ENCODE results near the gene EIF1AD.
"Not testable (repeated sequence)": the region's sequence is repeated elsewhere in the genome, so short reads cannot be mapped to it uniquely, and the experiment has no call there.

EIF1AD gene, protein sequence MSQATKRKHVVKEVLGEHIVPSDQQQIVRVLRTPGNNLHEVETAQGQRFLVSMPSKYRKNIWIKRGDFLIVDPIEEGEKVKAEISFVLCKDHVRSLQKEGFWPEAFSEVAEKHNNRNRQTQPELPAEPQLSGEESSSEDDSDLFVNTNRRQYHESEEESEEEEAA

DNA sequence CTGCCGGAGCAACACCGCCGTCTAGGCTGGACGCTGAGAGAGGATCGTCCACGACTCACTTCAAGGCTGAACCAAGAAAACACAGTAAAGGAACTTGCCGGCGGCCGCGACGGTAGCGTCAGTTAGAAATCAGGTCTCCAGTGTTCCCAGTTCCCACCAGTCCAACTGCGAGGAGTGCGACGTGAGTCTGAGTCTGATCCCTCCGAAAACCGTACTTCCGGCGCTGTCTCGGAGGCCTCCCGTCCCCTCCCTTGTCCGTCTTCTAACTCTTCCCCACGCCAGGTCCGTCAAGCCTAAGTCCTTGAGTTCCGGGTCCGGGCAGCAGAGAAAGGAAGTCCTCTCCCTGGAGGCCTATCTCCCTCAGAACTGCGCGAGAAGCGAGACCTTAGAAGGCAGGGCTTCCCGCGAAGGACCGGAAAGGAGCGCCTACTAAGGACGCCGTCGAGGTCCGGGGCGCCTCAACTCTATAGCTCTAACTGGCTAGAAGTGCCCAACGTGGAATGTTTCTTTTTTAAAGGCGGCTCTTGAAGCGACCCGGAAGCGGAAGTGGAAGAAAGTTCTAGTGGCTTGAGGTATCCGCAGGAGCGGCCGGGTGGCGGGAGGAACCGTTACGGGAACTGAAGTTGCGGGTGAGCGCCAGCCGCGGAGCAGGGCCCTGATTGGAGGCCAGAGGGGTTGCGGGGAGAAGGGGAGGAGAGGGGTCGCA is at the start of gene EIF1AD, which contains the start of gene BANF1:
TSS of gene EIF1AD (minus strand) at position 216 of the 706 bp plus-strand sequence. CDS start 1,768 bp downstream, outside the sequence.
TSS of gene BANF1 (plus strand) at position 562 of the 706 bp plus-strand sequence. CDS start 748 bp downstream, outside the sequence.
- DNase-seq, result peak; percentile 84

DNA sequence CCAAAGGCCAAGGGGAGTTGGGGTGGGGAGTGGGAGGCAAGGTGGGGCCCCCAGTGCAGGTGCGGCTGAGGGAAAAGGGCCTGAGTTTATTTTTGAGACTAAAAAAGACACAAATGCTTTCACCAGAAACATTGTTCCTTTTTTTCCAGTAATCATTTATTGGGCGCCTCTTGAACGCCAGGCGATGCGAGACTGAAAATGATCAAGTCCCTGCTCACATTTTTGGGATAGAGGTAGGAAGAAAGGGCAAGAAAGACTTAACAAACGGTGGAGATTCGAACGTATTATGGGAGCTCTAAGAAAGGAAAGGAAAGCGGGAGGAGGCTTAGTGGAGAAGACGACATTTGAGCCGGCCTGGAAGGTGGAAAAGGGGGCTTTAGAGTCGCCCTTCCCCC is 49.4 kb upstream of the EIF1AD start:
- no peak for DNase-seq

DNA sequence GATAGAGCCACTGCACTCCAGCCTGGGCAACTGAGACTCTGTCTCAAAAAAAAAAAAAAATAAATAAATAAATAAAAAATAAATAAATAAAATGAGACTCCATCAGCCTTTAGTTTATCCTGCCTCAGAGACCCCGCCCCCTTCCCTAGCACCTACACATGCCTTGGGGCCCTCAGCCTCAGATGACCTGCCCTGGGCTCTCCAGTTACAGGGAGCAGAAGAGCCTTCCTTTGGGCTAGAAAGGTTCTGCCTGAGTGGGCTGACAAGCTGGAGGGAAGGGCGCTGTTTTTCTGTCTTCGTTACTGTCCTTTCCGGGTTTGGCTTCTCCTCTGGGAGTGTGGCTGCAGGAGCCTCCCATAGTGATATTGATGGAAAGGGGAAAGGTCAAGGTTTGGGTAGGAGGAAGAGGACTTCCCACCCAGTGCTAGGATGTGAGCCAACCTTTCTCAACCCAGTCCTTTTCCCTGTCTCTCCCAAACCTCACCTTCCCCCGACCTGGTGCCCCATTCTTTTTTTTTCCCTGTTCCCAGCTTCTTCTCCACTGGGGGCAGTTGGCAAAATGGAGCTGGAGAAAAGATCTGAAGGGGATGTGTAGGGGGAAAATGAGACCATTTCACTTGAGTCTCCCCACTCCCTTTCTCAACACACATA is 48.7 kb upstream of the EIF1AD start:
- DNase-seq, result no peak

DNA sequence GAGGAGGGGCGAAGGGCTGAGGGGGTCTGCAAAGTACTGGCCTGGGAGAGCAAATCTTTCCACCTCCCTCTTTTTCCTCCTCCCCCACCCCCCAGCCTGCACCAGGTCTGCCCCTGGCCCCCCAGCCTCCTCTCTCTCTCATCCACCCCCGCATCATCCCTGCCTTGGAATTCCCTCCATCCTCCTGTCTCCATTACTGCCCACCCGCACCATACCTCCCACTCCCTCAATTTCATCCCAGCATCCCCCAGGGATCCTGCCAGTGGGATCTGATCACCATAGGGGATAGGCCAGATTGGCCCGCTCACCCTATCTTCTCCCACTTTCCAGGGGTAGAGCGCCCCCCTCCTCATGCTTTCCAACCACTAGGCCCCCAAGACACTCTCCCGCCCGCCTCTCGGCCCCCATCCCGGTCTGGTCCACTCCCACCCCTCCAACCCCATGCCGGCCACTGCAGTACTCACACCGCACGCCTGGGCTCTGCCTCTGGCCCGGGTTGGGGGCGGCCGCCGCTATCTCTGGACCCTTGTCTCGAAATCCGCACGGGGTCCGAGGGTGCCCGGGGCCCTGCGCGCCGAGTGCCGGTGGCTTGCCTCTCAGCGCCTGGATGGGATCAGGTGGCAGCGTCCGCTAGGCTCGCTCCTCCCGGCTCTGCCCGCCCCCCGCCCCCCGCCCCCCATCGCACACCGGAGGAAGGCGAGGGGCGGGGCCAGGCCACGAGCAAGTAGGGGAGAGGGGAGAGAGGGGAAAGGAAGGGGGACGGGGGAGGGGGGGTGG is 46.8 kb upstream of the EIF1AD start, which contains the start of gene GAL3ST3:
TSS of gene GAL3ST3 (minus strand) at position 615 of the 777 bp plus-strand sequence. CDS start 3,746 bp downstream, outside the sequence.
- peak; percentile 11 for DNase-seq

DNA sequence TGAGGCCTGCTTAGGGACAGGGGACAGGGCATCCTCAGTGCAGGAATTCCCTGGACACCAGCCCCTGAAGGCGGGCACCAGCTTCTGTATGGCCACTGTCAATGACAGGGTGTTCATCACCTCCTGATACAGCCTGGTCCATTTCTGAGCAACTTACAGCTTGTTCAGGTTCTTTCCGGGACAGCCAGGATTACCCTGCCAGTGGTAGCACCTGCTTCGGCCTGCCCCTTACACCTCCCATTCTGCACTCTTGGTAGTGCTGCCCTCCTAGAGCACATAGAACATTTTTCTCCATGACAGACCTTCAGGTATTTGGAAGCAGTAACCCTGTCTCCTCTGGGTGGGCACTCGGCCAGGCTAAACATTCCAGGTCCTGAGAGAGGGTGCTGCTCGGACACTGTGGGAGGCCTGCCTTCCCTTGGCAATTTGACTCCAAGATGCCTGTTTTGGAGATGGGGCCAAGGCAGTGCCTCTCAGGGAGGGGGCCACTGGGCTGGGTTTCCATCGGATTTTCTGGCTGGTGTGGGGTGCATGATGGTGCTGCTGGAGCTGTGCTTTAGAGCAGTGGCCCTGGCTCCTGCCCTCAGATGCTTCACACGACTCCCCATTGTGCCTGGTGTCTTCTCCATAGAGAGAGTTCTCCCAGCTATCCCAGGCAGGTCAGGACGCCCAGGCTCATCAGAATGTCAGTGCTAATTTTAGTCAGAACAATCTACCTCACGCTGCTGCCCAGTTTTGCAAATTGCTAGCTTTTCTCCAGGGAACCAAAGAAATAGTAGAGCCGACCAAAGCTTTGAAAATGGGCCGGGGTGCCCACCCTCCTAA is 45.8 kb upstream of the EIF1AD start:
- no peak for DNase-seq

DNA sequence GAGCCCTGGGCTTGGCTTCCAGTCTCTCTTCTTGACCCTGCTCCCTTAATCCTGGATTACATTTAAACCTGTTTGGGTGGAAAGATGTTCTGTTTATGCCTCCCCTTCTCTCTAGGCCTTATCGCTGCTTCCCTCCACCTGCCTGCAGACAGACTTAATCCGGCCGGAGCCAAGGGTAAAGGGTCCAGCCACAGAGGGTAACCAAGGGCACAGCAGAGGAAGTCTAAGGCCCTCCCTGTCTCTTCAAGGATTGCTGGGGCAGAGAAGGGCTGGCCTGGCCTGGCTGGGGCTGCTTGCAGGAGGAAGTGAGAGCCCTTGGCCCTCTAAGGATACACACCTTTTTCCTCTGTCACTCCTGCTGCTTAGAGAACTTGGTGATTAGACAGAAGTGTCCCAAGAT is 44.9 kb upstream of the EIF1AD start:
- no peak for DNase-seq

DNA sequence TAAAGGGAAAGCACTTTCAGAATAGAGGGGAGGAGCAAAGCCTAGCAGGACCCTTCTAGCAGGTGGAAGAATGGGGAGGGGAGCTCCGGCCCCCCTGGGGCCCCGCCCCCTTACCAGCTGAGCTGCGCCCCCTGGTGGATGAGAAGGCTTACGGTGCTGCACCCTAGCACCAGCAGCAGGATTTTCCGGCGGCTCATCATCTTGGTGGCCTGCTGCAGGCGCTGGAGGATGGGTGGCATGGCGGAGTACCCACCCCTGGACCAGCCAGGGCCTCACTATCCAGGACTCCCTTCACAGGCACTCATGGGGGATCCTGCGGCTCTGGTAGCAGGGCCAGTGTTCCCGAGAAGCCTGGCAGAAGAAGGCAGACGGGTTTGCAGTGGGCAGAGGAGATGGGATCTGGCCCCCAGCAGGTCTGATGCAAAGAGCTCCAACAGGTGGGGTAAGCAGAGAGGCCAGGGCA is 43.3 kb upstream of the EIF1AD start:
- peak; percentile 37 for DNase-seq

DNA sequence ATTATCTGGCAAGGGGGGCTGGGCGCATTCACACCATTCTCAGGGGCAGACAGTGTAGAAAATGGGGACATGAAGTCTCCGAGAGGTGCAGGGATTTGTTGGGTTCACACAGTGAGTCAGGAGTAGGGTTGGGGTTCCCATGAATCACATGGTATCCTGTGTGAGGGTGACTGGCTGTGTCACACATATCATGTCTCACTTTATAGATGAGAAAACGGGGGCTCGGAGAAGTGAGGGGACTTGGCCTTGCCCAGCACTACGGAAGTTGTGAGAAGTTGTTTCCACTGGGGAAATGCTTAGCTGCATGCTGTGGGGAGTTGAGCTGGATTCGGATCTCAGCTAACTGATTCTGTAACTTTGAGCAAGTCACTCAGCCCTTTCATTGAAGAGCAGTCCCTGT is 42.8 kb upstream of the EIF1AD start:
- DNase-seq, result no peak

DNA sequence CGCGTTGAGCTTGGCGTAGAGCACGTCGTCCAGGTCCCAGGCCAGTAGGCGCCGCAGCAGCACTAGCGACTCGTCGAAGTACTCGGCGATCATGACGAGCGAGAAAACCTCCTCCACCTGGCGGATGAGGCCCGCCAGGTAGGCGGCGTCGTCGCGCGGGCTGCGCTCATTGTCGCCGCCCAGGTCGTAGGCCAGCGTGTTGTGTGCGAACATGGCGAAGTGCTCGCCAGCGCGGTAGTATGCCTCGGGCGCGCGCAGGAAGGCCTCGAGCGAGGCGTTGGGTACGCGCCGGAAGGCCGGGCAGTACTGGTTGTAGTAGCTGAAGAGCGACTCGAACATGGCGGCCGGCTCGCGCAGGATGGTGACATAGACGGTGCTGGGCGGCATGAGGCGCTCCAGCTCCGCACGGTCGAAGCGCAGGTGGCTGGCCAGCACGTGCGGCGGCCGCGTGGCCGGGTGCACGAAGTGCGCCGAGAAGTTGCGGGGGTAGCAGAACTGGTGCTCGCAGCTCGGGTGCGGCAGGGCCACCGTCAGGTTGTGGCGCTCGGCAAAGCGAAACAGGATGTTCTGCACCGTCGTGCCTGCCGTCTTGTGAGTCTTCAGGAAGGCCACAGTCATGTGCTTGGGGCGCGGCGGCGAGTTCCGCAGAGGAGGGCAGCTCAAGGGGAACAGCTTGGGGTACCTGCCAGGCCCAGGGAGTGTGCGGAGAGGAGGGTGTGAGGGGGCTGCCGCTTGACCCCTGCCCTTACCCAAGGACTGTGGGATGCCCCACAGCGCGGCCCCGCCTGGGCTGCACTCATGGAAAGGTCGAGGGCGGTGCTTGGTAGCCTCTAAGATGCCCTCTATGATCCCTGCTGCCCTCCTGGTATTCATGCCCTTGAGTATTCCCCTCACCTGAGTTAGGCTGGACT is 41.3 kb upstream of the EIF1AD start:
- DNase-seq, result no peak

DNA sequence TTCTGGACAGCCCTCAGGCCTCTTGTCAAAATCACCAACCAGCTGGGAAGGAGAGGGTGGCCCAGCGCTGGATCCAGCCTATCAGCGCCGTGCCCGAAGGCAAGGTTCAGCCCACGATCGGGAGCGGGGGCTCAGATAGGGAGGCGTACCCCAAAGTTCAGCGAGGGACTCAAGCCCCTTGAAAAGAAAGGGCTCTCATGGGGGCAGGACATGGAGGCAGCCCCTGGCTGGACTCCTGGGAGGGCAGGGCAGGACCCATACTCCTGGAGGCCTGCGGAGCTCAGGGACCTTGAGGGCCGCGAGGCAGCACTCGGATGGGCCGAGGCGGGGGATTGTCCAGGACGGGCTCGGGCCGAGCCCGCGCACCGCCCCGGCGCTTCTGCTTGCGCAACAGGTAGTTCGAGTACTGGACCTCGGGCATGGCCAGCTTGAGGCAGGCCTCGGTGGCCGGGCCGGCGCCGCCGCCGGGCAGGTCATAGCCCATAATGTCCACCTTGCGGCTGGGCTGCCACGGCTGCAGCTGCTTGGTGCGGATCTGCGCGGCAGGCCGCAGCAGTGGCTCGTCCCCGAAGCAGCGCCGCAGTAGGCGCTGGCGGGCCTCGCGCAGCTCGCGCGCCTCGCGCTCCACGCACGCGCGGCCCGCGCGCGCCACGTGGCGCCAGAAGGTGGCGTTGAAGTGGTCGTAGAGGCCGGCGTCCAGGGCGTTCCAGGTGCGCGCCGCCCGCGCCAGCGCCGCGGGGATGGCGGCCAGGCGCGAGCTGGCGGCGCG is 40.5 kb upstream of the EIF1AD start:
- DNase-seq, result no peak

DNA sequence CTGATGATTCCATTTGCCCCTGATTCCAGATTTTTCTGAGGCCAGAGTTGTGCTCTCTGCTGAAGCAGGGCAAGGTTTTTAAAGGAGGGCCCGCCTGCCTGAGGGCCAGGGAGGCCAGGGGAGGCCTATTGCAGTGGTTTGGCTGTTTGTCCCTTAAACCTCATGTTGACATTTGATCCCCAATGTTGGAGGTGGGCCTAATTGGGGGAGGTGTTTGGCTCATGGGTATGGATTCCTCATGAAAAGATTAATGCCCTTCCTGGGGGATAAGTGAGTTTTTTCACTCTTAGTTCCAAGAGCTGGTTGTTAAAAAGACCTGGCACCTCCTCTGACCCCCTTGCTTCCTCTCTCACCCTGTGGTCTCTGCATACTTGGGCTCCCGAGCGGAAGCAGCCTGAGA is 37.8 kb upstream of the EIF1AD start:
- DNase-seq, result no peak

DNA sequence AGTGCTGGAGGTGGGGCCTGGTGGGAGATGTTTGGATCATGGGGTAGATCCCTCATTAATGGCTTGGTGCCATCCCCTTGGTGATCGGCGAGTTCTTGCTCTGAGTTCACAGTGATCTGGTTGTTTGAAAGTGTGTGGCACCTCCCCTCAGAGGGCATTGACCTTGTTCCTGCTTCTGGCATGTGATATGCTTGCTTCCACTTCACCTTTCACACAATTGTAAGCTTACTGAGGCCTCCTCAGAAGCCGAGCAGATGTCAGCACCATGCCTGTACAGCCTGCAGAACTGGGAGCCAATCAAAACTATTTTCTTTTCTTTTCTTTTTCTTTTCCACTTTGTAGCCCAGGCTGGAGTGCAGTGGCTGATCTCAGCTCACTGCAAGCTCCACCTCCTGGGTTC is 35.4 kb upstream of the EIF1AD start:
- DNase-seq, result no peak

DNA sequence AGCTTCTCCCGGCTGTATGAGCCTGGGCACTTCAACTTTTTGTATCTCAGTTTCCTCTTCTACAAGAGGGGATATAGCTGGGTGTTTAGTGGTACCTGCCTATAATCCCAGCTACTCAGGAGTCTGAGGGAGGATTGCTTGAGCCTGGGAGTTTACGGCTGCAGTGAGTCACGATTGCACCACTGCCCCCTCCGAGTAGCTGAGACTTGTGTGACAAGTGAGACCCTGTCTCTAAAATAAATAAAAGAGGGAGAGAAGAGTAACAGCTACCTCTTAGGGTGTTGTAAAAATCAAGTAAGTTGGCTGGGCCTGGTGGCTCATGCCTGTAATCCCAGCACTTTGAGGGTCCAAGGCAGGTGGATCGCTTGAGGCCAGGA is 34.4 kb upstream of the EIF1AD start:
- no peak for DNase-seq

DNA sequence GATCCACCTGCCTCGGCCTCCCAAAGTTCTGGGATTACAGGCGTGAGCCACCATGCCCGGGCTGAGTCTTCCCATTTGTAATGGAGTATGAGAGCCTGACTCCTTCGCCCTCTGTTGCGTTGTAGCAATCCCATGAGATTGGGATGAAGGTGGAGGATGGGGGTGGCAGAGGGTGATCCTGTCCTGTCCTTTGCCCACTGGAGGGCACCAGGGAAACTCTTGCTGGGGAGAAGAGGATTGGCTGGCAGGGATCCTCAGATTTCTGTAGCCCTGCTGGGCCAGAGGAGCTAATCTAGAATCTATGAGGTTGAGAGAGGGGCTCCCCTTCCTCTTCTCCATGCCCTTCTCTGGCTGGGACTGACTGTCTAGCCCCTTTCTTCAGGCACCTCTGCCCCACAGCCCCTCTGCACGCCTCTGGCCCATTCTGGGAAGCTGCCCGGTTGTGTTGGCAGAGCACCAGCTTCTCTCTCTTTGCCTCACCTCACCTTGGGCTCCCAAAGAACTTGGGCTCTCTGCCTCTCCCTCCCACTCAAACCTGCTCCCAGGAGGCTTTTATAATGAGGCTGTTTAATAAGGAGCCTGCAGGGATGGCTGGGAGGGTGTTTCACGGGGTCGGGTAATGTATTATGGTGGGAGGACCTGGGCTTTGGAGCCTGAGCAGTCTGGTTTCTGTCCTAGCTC is 33.8 kb upstream of the EIF1AD start:
- no peak for DNase-seq

DNA sequence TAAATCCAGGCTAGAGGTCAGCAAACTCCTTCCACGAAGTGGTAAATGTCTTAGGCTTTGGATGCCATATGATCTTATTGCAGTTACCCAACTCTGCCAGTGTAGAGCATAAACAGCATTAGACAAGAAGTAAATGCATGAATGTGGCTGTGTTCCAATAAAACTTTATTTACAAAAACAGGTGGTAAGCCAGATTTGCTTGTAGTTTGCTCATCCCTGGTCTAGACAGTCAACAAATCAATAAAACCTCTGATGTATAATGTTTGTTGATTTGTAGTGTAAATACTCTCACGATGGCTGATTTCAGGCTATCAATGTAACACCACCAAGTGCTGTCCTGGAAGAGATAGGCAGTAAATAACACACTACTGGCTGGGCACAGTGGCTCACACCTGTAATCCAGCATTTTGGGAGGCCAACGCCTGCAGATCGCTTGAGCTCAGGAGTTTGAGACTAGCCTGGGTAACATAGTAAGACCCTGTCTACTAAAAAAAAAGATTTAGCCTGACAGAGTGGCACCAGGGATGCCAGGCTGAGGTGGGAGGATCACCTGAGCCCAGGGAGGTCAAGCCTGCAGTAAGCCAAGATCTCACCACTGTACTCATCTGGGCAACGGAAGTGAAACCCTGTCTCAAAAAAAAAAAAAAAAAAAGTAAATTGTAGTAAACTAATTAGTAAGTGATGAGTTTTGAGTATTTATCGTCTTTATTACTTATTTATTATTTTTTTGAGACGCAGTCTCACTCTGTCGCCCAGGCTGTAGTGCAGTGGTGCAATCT is 31.2 kb upstream of the EIF1AD start:
- DNase-seq, result no peak

DNA sequence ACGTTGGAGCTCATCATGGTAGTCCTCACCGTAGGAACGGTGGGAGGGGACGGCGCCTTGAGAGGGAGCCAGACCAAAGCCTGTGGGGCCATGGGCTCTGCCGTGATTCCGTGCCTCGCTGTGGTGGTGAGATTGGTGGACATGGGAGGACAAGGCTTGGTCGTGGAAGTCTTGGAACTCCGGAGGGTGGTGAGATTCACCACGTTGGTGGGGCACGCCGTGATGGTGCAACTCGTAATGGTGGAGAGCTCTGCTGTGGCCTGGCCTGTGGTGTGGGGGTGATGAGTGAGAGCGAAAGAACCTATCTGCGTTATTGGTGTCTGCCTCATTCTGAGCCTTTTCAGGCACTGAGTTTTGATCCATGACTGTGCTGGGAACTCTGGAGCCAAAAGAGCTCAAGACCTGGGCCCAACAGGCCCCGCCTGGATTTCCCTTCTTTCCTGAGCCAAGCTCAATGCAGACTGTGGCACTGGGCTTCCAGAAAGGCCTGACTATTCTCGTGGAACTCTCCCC is 24.1 kb upstream of the EIF1AD start, which contains the start of gene CATSPER1:
TSS of gene CATSPER1 (minus strand) at position 463 of the 513 bp plus-strand sequence. CDS start at position 363, 100 bp downstream.
- DNase-seq, result no peak

DNA sequence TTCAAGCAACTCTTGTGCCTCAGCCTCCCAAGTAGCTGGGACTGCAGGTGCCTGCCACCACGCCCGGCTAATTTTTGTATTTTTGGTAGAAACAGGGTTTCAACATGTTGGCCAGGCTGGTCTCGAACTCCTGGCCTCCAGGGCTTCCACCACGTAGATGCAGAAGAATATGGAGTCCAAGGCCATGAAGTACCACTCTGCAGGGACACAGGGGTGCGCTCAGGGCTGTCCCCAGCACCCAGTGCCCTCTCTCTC is 21.2 kb upstream of the EIF1AD start:
- not testable (repeated sequence) for DNase-seq

DNA sequence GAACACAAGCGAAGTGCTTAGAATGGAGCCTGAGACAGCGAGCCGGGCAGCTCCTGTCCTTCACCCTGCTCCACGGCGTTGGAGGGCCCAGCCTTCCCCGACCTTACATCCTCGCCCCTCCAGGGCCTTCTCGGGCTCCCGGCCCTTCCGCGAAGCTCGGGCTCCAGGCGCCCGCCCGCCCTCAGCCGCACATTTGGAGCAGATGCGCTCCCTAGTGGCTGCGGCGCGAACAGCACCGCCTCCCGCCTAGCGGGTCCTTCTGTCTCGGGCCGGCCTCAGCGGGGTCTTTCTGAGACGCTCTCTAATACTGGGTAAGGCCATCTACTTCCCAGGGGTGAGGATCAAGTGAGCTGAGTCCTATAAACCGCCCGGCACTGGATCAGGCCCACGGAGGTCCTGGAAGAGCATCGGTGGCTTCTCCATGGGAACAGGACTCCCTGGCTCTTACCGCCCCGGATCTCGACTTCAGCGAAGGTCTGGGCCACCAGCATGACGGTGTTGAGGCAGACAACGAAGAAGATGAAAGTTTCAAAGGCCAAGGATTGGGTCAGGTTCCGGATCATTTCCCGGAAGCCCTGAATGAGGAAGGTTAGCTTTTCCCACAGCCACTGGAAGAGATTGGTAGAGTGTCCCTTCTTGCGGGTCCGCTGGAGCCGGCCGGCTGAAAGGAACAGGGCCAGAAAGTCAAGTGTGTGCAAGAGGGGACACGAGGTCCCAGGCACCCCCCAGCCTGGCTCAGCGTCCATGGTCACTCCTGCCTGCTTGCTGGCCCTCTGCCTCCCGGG is 20.6 kb upstream of the EIF1AD start:
- DNase-seq, result peak; percentile 37
